Pancreas (tissue), 10 donors: ENCODE results near the gene IL5. TPM values are rescaled to one million over a fixed set of nuclear protein-coding genes. Genes with fewer than 3 reads are reported as not detected.

Experiments used
- ATAC-seq, 4 donors: fragments of 200-7000 bp; cut with Tn5 transposase; one replicate each; pipeline versions ENCODE4 v1.8.0 to v1.9.1; 2020; ENCODE audit warnings: mild to moderate bottlenecking in 4 of 4, moderate library complexity in 4 of 4
- DNase-seq, 6 donors: peaks; one replicate each; pipeline ENCODE4 v3.0.0-alpha.2; 2020
- FAIRE-seq: peaks from 2 replicates; lab custom pipeline; 2012; peaks lifted over from hg19 to GRCh38; lab: Jason Lieb, UNC
- H3K27ac ChIP-seq, 4 donors: fragments of 200-600 bp; sonication (generic); 1 replicate in 3 of 4; 2 replicates in 1 of 4; pipeline versions ENCODE4 v1.5.0 to v1.8.0; 2020
- H3K27me3 ChIP-seq, 4 donors: fragments of 200-600 bp; one replicate each; pipeline ENCODE4 v1.8.0; 2021
- H3K36me3 ChIP-seq, 3 donors: fragments of 200-600 bp; sonication (generic) in 1 of 3; one replicate each; pipeline versions ENCODE4 v1.5.0 to v1.8.0; 2020 to 2021
- H3K4me1 ChIP-seq, 3 donors: fragments of 200-600 bp; one replicate each; pipeline ENCODE4 v1.8.0; 2021
- H3K4me3 ChIP-seq, 4 donors: fragments of 200-600 bp; sonication (generic) in 2 of 4; one replicate each; pipeline versions ENCODE4 v1.5.0 to v1.8.0; 2020 to 2021
- H3K9me3 ChIP-seq, 4 donors: fragments of 200-600 bp; one replicate each; pipeline ENCODE4 v1.8.0; 2021
- CTCF ChIP-seq, 4 donors: fragments of 200-600 bp; sonication (generic) in 3 of 4; IDR thresholded peaks; one replicate each; pipeline versions ENCODE4 v1.5.0 to v1.8.0; 2021; ENCODE audit warnings: antibody characterized with exemption in 4 of 4
- WGBS, 2 donors: extraction: QIAGEN DNeasy Blood & Tissue Kit; methylation state at CpG; one replicate each; pipeline ENCODE4 v1.1.7; 2013; 5-methylcytosine and 5-hydroxymethylcytosine counted together
- intact Hi-C, 3 donors: fragments of 100-400 bp; cut with DNase I; formaldehyde crosslinking; loops; one replicate each; pipeline versions ENCODE4 v1.11.1 to v1.14.2; 2022
- polyA plus RNA-seq, 2 donors: library from polyadenylated mRNA; stranded (reverse); fragments of 200-250 nt; gene quantifications; one replicate each; pipeline ENCODE4 v1.2.3, GENCODE V29; 2013
- total RNA-seq, 6 donors: library from RNA; stranded (reverse); fragmentation: NEBNext Ultra II Directional in 4 of 6; extraction: Animal tissue kit (Norgen Biotek cat#: 25700) in 4 of 6; gene quantifications; one replicate each; pipeline versions ENCODE4 v1.2.1 to v1.2.4, GENCODE V29; 2021 to 2023
- donor health status: healthy with polysubstance abuse.
- donor health status: DM: no; HTN: no; CAD: no; lungs with moderate emphysema.
- donor health status: DM: no; HTN: no; CAD: no.
- donor health status: control.
- donor health status: control.
- donor health status: Bipolar disorder and iron deficiency.
- donor health status: DM: yes; HTN: yes; CAD: no.
- donor health status: DM: no; HTN: no; CAD: no.
- donor health status: DM: no; HTN: no; CAD: no.
- donor health status: DM: yes; HTN: yes; CAD: no.

IL5 gene
- total and polyA plus RNA-seq, 8 donors, result not detected

GRCh38 chr5:132501961-132502931 lies 41.1 kb downstream of the IL5 start:
- H3K27ac ChIP-seq, result peak overlapping the region in 3 of 4 donors; percentile 57 to 97 (median 96)
- peak in 2 of 4 donors; percentile 12 for ATAC-seq

GRCh38 chr5:132501629-132501956 lies 41.7 kb downstream of the IL5 start:
- ATAC-seq, result no peak
- no peak for TF ChIP-seq CTCF (IDR thresholded peaks at IDR 0.05)
- WGBS, 2 donors, result 50% methylated on average over 4 of the region's 4 CpGs
- DNase-seq, result no peak
- no peaks in the 10 kb centered on the region for H3K27me3 ChIP-seq
- intact Hi-C loops, result loop anchor here in 2 of 3 donors (2.0 to 10.0 kb wide), 2 partner anchors 117 to 119 kb away; no protein-coding TSS in a partner anchor
- H3K9me3 ChIP-seq, result no peaks in the 10 kb centered on the region
- no peak for FAIRE-seq
- H3K27ac ChIP-seq, result peak overlapping the region; percentile 19 to 97 (median 76)
- H3K4me3 ChIP-seq, result no peak overlapping the region
- no peaks in the 10 kb centered on the region for H3K36me3 ChIP-seq
- H3K4me1 ChIP-seq, result peaks cover 15 to 53% (median 24%) of the 10 kb centered on the region in 3 donors

More at GRCh38 chr5:132501961-132502931, 41.1 kb downstream of the IL5 start:
- H3K27me3 ChIP-seq, result no peaks in the 10 kb centered on the region
- intact Hi-C loops, result loop anchor here in 2 of 3 donors (2.0 to 10.0 kb wide), 2 partner anchors 117 to 119 kb away; no protein-coding TSS in a partner anchor
- no peaks in the 10 kb centered on the region for H3K36me3 ChIP-seq
- TF ChIP-seq CTCF (IDR thresholded peaks at IDR 0.05), result no peak
- WGBS, 2 donors, result 60 to 64% methylated on average over 10 of the region's 10 CpGs
- H3K4me1 ChIP-seq, result peaks cover 15 to 53% (median 24%) of the 10 kb centered on the region in 3 donors
- FAIRE-seq (no peak), DNase-seq (peak in 1 of 6 donors; percentile 23)
- no peak overlapping the region for H3K4me3 ChIP-seq
- no peaks in the 10 kb centered on the region for H3K9me3 ChIP-seq

- peak overlapping the region; percentile 19 to 97 (median 76) for H3K27ac ChIP-seq
- no peaks in the 10 kb centered on the region for H3K27me3 ChIP-seq
- H3K4me1 ChIP-seq, result peaks cover 15 to 53% (median 24%) of the 10 kb centered on the region in 3 donors
- peak; percentile 55 to 82 (median 78) for TF ChIP-seq CTCF (IDR thresholded peaks at IDR 0.05)
- peak; percentile 8 to 22 (median 17) for ATAC-seq
- peak in 5 of 6 donors; percentile 53 to 70 (median 61) for DNase-seq
- no peak for FAIRE-seq
- WGBS, 2 donors, result 25 to 29% methylated on average over 6 of the region's 6 CpGs
- H3K36me3 ChIP-seq, result no peaks in the 10 kb centered on the region
- intact Hi-C loops, result loop anchor here in 2 of 3 donors (2.0 to 10.0 kb wide), 2 partner anchors 116 to 118 kb away; no protein-coding TSS in a partner anchor
- H3K4me3 ChIP-seq, result no peak overlapping the region
- H3K9me3 ChIP-seq, result no peaks in the 10 kb centered on the region
These were observed 42.2 kb downstream of the IL5 start for GRCh38 chr5:132500931-132501628.

GRCh38 chr5:132500244-132500930 lies 42.9 kb downstream of the IL5 start:
- peaks cover 15 to 55% (median 24%) of the 10 kb centered on the region in 3 donors for H3K4me1 ChIP-seq
- intact Hi-C loops, result loop anchor here in 2 of 3 donors (2.0 to 10.0 kb wide), 2 partner anchors 116 to 118 kb away; no protein-coding TSS in a partner anchor
- FAIRE-seq (no peak), ATAC-seq (no peak), DNase-seq (peak in 1 of 6 donors; percentile 19)
- H3K4me3 ChIP-seq, result no peak overlapping the region
- 93 to 99% methylated on average over 6 of the region's 6 CpGs for WGBS, 2 donors
- TF ChIP-seq CTCF (IDR thresholded peaks at IDR 0.05), result no peak
- H3K27me3 ChIP-seq, result no peaks in the 10 kb centered on the region
- no peaks in the 10 kb centered on the region for H3K36me3 ChIP-seq
- H3K9me3 ChIP-seq, result no peaks in the 10 kb centered on the region
- H3K27ac ChIP-seq, result peak overlapping the region; percentile 19 to 97 (median 76)
